ENCODE measurements around the gene NMNAT2. TPM values are rescaled to one million over a fixed set of nuclear protein-coding genes. Genes with fewer than 3 reads are reported as not detected.

NMNAT2 gene
- total RNA-seq, 1 donor from 2014 or later, result 0.49 TPM

GRCh38 chr1:183205196-183205781 lies 212.9 kb downstream of the NMNAT2 start:
- Histone ChIP-seq H4K20me1 (ENCODE audit: low read depth) (no peaks in the 10 kb centered on the region), H3K9ac (no peak overlapping the region), H3K27ac (no peak overlapping the region), H3K9me3 (ENCODE audit: low read depth) (no peaks in the 10 kb centered on the region), H3K36me3 (no peaks in the 10 kb centered on the region), H3K27me3 (no peaks in the 10 kb centered on the region), H3F3A (ENCODE audit: low read depth) (no peaks in the 10 kb centered on the region), H3K4me2 (no peak overlapping the region), H3K4me1 (peaks cover 3% of the 10 kb centered on the region), H2AFZ (replicated peaks) (no peak overlapping the region), H3K79me2 (ENCODE audit: low read depth) (no peaks in the 10 kb centered on the region), H3K4me3 (no peak overlapping the region)
- H3K27ac Mint-ChIP-seq, result no peak overlapping the region
- peaks cover 3% of the 10 kb centered on the region for H3K4me1 Mint-ChIP-seq
- no peaks in the 10 kb centered on the region for H3K9me3 Mint-ChIP-seq
- H3K27me3 Mint-ChIP-seq (ENCODE audit: insufficient read depth, low read depth), result no peaks in the 10 kb centered on the region
- no peak overlapping the region for H3K4me3 Mint-ChIP-seq
- DNase-seq (ENCODE audit: low spot score), result no peak
- no peaks in the 10 kb centered on the region for H3K36me3 Mint-ChIP-seq
- TF ChIP-seq CTCF (IDR thresholded peaks at IDR 0.05), result no peak
- no peak for TF ChIP-seq EZH2 (IDR thresholded peaks at IDR 0.05)
- TF ChIP-seq EZH2phosphoT487 (IDR thresholded peaks at IDR 0.05), result no peak

GRCh38 chr1:183203094-183203493 lies 215.1 kb downstream of the NMNAT2 start:
- DNase-seq (ENCODE audit: low spot score), result no peak
- Histone ChIP-seq H3K36me3 (no peaks in the 10 kb centered on the region), H3K79me2 (ENCODE audit: low read depth) (no peaks in the 10 kb centered on the region), H3K9me3 (ENCODE audit: low read depth) (no peaks in the 10 kb centered on the region), H2AFZ (replicated peaks) (no peak overlapping the region), H3K4me2 (no peak overlapping the region), H3K4me3 (no peak overlapping the region), H3F3A (ENCODE audit: low read depth) (no peaks in the 10 kb centered on the region), H3K9ac (no peak overlapping the region), H3K4me1 (peaks cover 3% of the 10 kb centered on the region), H3K27me3 (no peaks in the 10 kb centered on the region), H3K27ac (no peak overlapping the region), H4K20me1 (ENCODE audit: low read depth) (no peaks in the 10 kb centered on the region)
- no peaks in the 10 kb centered on the region for H3K9me3 Mint-ChIP-seq
- H3K36me3 Mint-ChIP-seq, result no peaks in the 10 kb centered on the region
- H3K27me3 Mint-ChIP-seq (ENCODE audit: insufficient read depth, low read depth), result no peaks in the 10 kb centered on the region
- H3K4me3 Mint-ChIP-seq, result no peak overlapping the region
- TF ChIP-seq EZH2phosphoT487 (IDR thresholded peaks at IDR 0.05) (no peak), EZH2 (IDR thresholded peaks at IDR 0.05) (no peak), CTCF (IDR thresholded peaks at IDR 0.05) (no peak)
- H3K27ac Mint-ChIP-seq, result no peak overlapping the region
- peaks cover 9% of the 10 kb centered on the region for H3K4me1 Mint-ChIP-seq

- H3K79me2 ChIP-seq (ENCODE audit: low read depth), result no peaks in the 10 kb centered on the region
- H3F3A ChIP-seq (ENCODE audit: low read depth), result no peaks in the 10 kb centered on the region
- H3K4me2 ChIP-seq, result no peak overlapping the region
- H3K36me3 Mint-ChIP-seq, result no peaks in the 10 kb centered on the region
- H3K9me3 Mint-ChIP-seq, result no peaks in the 10 kb centered on the region
- H2AFZ ChIP-seq (replicated peaks), result peak overlapping the region; percentile 61
- H3K4me1 Mint-ChIP-seq, result peaks cover 12% of the 10 kb centered on the region
- H3K9ac ChIP-seq, result no peak overlapping the region
- no peak overlapping the region for H3K27ac ChIP-seq
- H3K4me1 ChIP-seq, result peaks cover 3% of the 10 kb centered on the region
- no peaks in the 10 kb centered on the region for H4K20me1 ChIP-seq (ENCODE audit: low read depth)
- no peak overlapping the region for H3K4me3 ChIP-seq
- H3K4me3 Mint-ChIP-seq, result no peak overlapping the region
- no peaks in the 10 kb centered on the region for H3K27me3 ChIP-seq
- TF ChIP-seq CTCF (IDR thresholded peaks at IDR 0.05) (no peak), EZH2 (IDR thresholded peaks at IDR 0.05) (no peak), EZH2phosphoT487 (IDR thresholded peaks at IDR 0.05) (no peak)
- H3K27me3 Mint-ChIP-seq (ENCODE audit: insufficient read depth, low read depth), result no peaks in the 10 kb centered on the region
- no peak for DNase-seq (ENCODE audit: low spot score)
- no peaks in the 10 kb centered on the region for H3K36me3 ChIP-seq
- peak overlapping the region; percentile 73 for H3K27ac Mint-ChIP-seq
- H3K9me3 ChIP-seq (ENCODE audit: low read depth), result no peaks in the 10 kb centered on the region
These were observed 217.7 kb downstream of the NMNAT2 start for GRCh38 chr1:183200451-183200850.
